ENCODE measurements around the gene CEACAM1.

GRCh38 chr19:42524943-42525342 lies 3.3 kb downstream of the CEACAM1 start:
- no peak for TF ChIP-seq CTCF (IDR thresholded peaks at IDR 0.05)
- TF ChIP-seq POLR2A (IDR thresholded peaks at IDR 0.05), result no peak
